Common myeloid progenitor, CD34-positive (primary cell): Measurements from ENCODE around the gene ZG16.
"Not testable (repeated sequence)": the region's sequence is repeated elsewhere in the genome, so short reads cannot be mapped to it uniquely, and the experiment has no call there.

Source experiments
- CTCF ChIA-PET: fragments of 350-600 bp; sonication (Branson Sonifier 250); formaldehyde crosslinking; loops from one replicate; lab custom pipeline; 2021; ENCODE audit warnings: antibody characterized with exemption; lab: Charles Lee
- POLR2A ChIA-PET: fragments of 350-600 bp; sonication (Branson Sonifier 250); formaldehyde crosslinking; loops from one replicate; lab custom pipeline; 2021; ENCODE audit warnings: antibody characterized with exemption; lab: Charles Lee
- DNase-seq, 3 donors: peaks; one replicate each; pipeline versions ENCODE4 v3.0.0 to v3.0.0-alpha.2; 2013
- H3K27ac ChIP-seq, 2 experiments: 1 replicate in 1 of 2; 2 replicates in 1 of 2; pipeline ENCODE4 v1.7.0; 2013; ENCODE audit warnings: inconsistent platforms in 2 of 2, low read length in 2 of 2, mild to moderate bottlenecking in 2 of 2, low read depth in 1 of 2, moderate library complexity in 1 of 2; ENCODE audit not compliant: severe bottlenecking in 2 of 2, insufficient read depth in 1 of 2, poor library complexity in 1 of 2
- H3K27me3 ChIP-seq, 5 experiments: replicated peaks in 2 of 5; 1 replicate in 3 of 5; 2 replicates in 2 of 5; pipeline versions ENCODE4 v1.6.1 to v1.7.0; 2013; ENCODE audit warnings: low read length in 4 of 5, mild to moderate bottlenecking in 2 of 5, moderate library complexity in 2 of 5, inconsistent platforms in 1 of 5; ENCODE audit not compliant: insufficient read depth in 5 of 5, control insufficient read depth in 4 of 5
- H3K36me3 ChIP-seq, 4 experiments: 1 replicate in 2 of 4; 2 replicates in 2 of 4; pipeline versions ENCODE4 v1.6.1 to v1.7.0; 2013; ENCODE audit warnings: low read length in 3 of 4, control low read depth in 1 of 4, mild to moderate bottlenecking in 1 of 4; ENCODE audit not compliant: control insufficient read depth in 4 of 4, insufficient read depth in 4 of 4
- H3K4me1 ChIP-seq, 4 experiments: 1 replicate in 3 of 4; 2 replicates in 1 of 4; pipeline versions ENCODE4 v1.6.1 to v1.7.1; 2013; ENCODE audit warnings: low read length in 3 of 4, mild to moderate bottlenecking in 3 of 4, control low read depth in 1 of 4, inconsistent platforms in 1 of 4, moderate library complexity in 1 of 4; ENCODE audit not compliant: control insufficient read depth in 4 of 4, insufficient read depth in 4 of 4; ENCODE audit errors: control extremely low read depth in 1 of 4
- H3K4me3 ChIP-seq, 7 experiments: 1 replicate in 4 of 7; 2 replicates in 3 of 7; pipeline versions ENCODE4 v1.5.1 to v1.7.0; 2013; ENCODE audit warnings: mild to moderate bottlenecking in 7 of 7, low read length in 6 of 7, moderate library complexity in 6 of 7, inconsistent platforms in 2 of 7, low read depth in 2 of 7, control low read depth in 1 of 7; ENCODE audit not compliant: insufficient read depth in 4 of 7, control insufficient read depth in 1 of 7; ENCODE audit errors: extremely low read depth in 1 of 7
- H3K9me3 ChIP-seq, 5 experiments: 1 replicate in 4 of 5; 2 replicates in 1 of 5; pipeline versions ENCODE4 v1.6.1 to v1.7.1; 2013; ENCODE audit warnings: low read length in 4 of 5, mild to moderate bottlenecking in 2 of 5, inconsistent platforms in 1 of 5, low read depth in 1 of 5, moderate library complexity in 1 of 5; ENCODE audit not compliant: control insufficient read depth in 4 of 5, insufficient read depth in 2 of 5; ENCODE audit errors: control extremely low read depth in 1 of 5
- WGBS: methylation state at CpG from one replicate; pipeline ENCODE4 v1.1.5; 2013; ENCODE audit not compliant: insufficient coverage; 5-methylcytosine and 5-hydroxymethylcytosine counted together

Gene ZG16

GRCh38 chr16:29769507-29769906 is 8.5 kb upstream of the ZG16 start:
- WGBS, result 100% methylated on average over 2 of the region's 2 CpGs
- no peak for DNase-seq
- no peak overlapping the region for H3K4me3 ChIP-seq
- no peaks in the 10 kb centered on the region for H3K36me3 ChIP-seq
- H3K9me3 ChIP-seq, result no peaks in the 10 kb centered on the region
- H3K27me3 ChIP-seq, result no peaks in the 10 kb centered on the region
- peaks cover 0 to 9% (median 1%) of the 10 kb centered on the region in 4 experiments for H3K4me1 ChIP-seq
- CTCF ChIA-PET, result interaction anchor here (0.7 to 2.2 kb wide), 6 partner anchors 9 to 16 kb away, joined by 3 to 10 read pairs (median 5); no protein-coding TSS in a partner anchor
- no peak overlapping the region for H3K27ac ChIP-seq
- POLR2A ChIA-PET, result no interaction called here

- ChIA-PET POLR2A (no interaction called here), CTCF (interaction anchor here (1.3 to 1.9 kb wide), 4 partner anchors 10 to 15 kb away, joined by 3 to 6 read pairs (median 5); no protein-coding TSS in a partner anchor)
- WGBS, result 67% methylated on average over 6 of the region's 7 CpGs
- peaks cover 0 to 9% (median 1%) of the 10 kb centered on the region in 4 experiments for H3K4me1 ChIP-seq
- H3K9me3 ChIP-seq, result no peaks in the 10 kb centered on the region
- no peaks in the 10 kb centered on the region for H3K36me3 ChIP-seq
- DNase-seq, result no peak
- no peaks in the 10 kb centered on the region for H3K27me3 ChIP-seq
- no peak overlapping the region for H3K27ac ChIP-seq
- no peak overlapping the region for H3K4me3 ChIP-seq
Measured at GRCh38 chr16:29770250-29770929, 7.7 kb upstream of the ZG16 start.

- DNase-seq, H3K4me1 ChIP-seq, H3K4me3 ChIP-seq, H3K27ac ChIP-seq, H3K9me3 ChIP-seq, H3K27me3 ChIP-seq, H3K36me3 ChIP-seq: not testable (repeated sequence)
- ChIA-PET POLR2A (interaction anchor here (0.6 kb wide), 1 partner anchor 64 kb away, joined by 4 read pairs; no protein-coding TSS in a partner anchor), CTCF (interaction anchor here (0.6 to 2.7 kb wide), 3 partner anchors 12 to 43 kb away, joined by 3 to 14 read pairs (median 3); no protein-coding TSS in a partner anchor)
- 97% methylated on average over 6 of the region's 7 CpGs for WGBS
Measured at GRCh38 chr16:29772330-29772729, 5.7 kb upstream of the ZG16 start.

GRCh38 chr16:29774730-29775129 is 3.3 kb upstream of the ZG16 start:
- POLR2A ChIA-PET, result no interaction called here
- WGBS, result 100% methylated on average over 1 of the region's 5 CpGs

GRCh38 chr16:29775742-29776408 is 2.2 kb upstream of the ZG16 start:
- peaks cover 0 to 5% (median 0%) of the 10 kb centered on the region in 4 experiments for H3K4me1 ChIP-seq
- ChIA-PET POLR2A (no interaction called here), CTCF (interaction anchor here (1.2 to 1.6 kb wide), 2 partner anchors 9 to 91 kb away, joined by 3 to 6 read pairs; no protein-coding TSS in a partner anchor)
- DNase-seq, result no peak
- H3K9me3 ChIP-seq, result no peaks in the 10 kb centered on the region
- no peaks in the 10 kb centered on the region for H3K36me3 ChIP-seq
- no peaks in the 10 kb centered on the region for H3K27me3 ChIP-seq
- H3K27ac ChIP-seq, result no peak overlapping the region
- H3K4me3 ChIP-seq, result no peak overlapping the region
- 95% methylated on average over 2 of the region's 4 CpGs for WGBS

More at GRCh38 chr16:29774730-29775129, 3.3 kb upstream of the ZG16 start:
- no peaks in the 10 kb centered on the region for H3K27me3 ChIP-seq
- DNase-seq, result no peak
- CTCF ChIA-PET, result interaction anchor here (0.8 to 1.2 kb wide), 3 partner anchors 9 to 90 kb away, joined by 3 to 5 read pairs (median 3); no protein-coding TSS in a partner anchor
- no peaks in the 10 kb centered on the region for H3K36me3 ChIP-seq
- H3K4me1 ChIP-seq, result peaks cover 0 to 9% (median 1%) of the 10 kb centered on the region in 4 experiments
- H3K4me3 ChIP-seq, result no peak overlapping the region
- H3K27ac ChIP-seq, result no peak overlapping the region
- no peaks in the 10 kb centered on the region for H3K9me3 ChIP-seq

- no peak for DNase-seq
- H3K9me3 ChIP-seq, result no peaks in the 10 kb centered on the region
- WGBS, result 98% methylated on average over 9 of the region's 10 CpGs
- ChIA-PET POLR2A (no interaction called here), CTCF (interaction anchor here (0.8 to 1.2 kb wide), 4 partner anchors 10 to 46 kb away, joined by 3 read pairs; no protein-coding TSS in a partner anchor)
- peaks cover 0 to 2% (median 0%) of the 10 kb centered on the region in 4 experiments for H3K4me1 ChIP-seq
- H3K4me3 ChIP-seq, result no peak overlapping the region
- H3K36me3 ChIP-seq, result no peaks in the 10 kb centered on the region
- H3K27me3 ChIP-seq, result no peaks in the 10 kb centered on the region
- H3K27ac ChIP-seq, result no peak overlapping the region
Measured at GRCh38 chr16:29779474-29779873, 1.4 kb downstream of the ZG16 start.
